Colonic mucosa (tissue), 4 donors: ENCODE measurements around the gene PARP3. TPM values are rescaled to one million over a fixed set of nuclear protein-coding genes. Genes with fewer than 3 reads are reported as not detected.

Experiments used
- DNase-seq: peaks from one replicate; pipeline ENCODE4 v3.0.0-alpha.2; 2020
- H3K27ac ChIP-seq: fragments of 200-600 bp; one replicate; pipeline ENCODE4 v1.8.0; 2021
- H3K27me3 ChIP-seq: fragments of 200-600 bp; one replicate; pipeline ENCODE4 v1.8.0; 2021
- H3K36me3 ChIP-seq: fragments of 200-600 bp; one replicate; pipeline ENCODE4 v1.8.0; 2021
- H3K4me1 ChIP-seq: fragments of 200-600 bp; one replicate; pipeline ENCODE4 v1.8.0; 2021; ENCODE audit warnings: mild to moderate bottlenecking
- H3K4me3 ChIP-seq: fragments of 200-600 bp; one replicate; pipeline ENCODE4 v1.8.0; 2021
- H3K9ac ChIP-seq, 2 donors: one replicate each; pipeline ENCODE4 v1.7.0; 2013; ENCODE audit warnings: control low read depth in 2 of 2, low read depth in 2 of 2, low read length in 2 of 2
- H3K9me3 ChIP-seq: fragments of 200-600 bp; one replicate; pipeline ENCODE4 v1.8.0; 2021
- CTCF ChIP-seq: fragments of 200-600 bp; IDR thresholded peaks from one replicate; pipeline ENCODE4 v1.8.0; 2022; ENCODE audit warnings: antibody characterized with exemption, mild to moderate bottlenecking
- intact Hi-C: fragments of 100-400 bp; cut with DNase I; formaldehyde crosslinking; loops from one replicate; pipeline ENCODE4 v1.14.1; 2022
- total RNA-seq, 2 donors: library from RNA; stranded (reverse); fragmentation: NEBNext Ultra II Directional in 1 of 2; extraction: Animal tissue kit (Norgen Biotek cat#: 25700) in 1 of 2; gene quantifications; one replicate each; pipeline ENCODE4 v1.2.1, GENCODE V29; 2021
- donor health status: healthy.
- donor health status: DM: no; HTN: no; CAD: no.
- donor health status: DM: no; HTN: no; CAD: no.

PARP3 gene
- total RNA-seq, 2 donors from 2014 or later = 17.0 to 18.0 TPM

- peak; percentile 83 for DNase-seq
- intact Hi-C loops = no loop called here
- H3K27me3 ChIP-seq = no peaks in the 10 kb centered on the region
- no peaks in the 10 kb centered on the region for H3K36me3 ChIP-seq
- H3K4me1 ChIP-seq = peaks cover 13% of the 10 kb centered on the region
- no peaks in the 10 kb centered on the region for H3K9me3 ChIP-seq
- H3K9ac ChIP-seq = peak overlapping the region; percentile 95 to 97
- TF ChIP-seq CTCF = peak; percentile 65
- peak overlapping the region; percentile 60 for H3K4me3 ChIP-seq
- H3K27ac ChIP-seq = peak overlapping the region; percentile 99
These were observed 40.2 kb downstream of the PARP3 start for GRCh38 chr3:51982352-51982837.

DNA sequence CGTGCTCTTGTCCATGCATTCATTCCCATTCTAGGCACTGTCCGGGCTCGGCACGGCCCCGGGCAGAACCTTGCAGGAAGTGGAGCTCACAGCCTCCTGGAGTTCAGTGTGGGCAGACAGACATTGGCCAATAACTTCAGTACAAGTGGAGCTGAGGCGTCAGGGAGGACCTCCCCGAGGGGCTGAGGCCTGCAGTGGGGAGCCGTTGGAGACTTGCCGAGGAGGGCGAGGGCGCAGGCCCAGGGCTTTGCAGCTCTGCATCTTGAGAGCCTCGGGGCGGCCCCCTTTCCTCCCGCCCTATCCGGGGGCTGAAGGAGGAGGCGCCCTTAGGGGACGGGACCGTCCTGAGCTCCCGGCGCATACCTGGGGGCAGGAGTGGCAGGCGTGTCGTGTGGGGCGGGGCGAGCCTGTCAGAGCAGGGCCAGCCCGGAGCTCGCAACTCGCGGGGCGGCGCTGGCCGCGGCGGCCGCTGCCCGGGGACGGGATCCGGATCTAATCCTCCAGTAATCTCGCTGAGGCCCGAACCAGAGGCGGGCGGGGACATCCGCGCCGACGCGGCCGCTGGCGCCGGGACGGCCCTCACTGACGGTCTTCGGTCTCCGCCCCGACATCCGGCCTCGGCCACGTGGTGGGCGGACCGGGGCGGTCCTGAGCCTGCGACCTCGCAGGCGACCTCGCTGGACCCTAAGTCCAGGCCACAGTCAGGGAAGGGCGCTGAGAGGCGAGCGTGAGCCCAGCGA is 40.8 kb downstream of the PARP3 start, which contains the start of gene ACY1:
Gene ACY1 (plus strand): TSS at position 698 of the 740 bp plus-strand sequence. CDS start 530 bp downstream, outside the sequence.
- Histone ChIP-seq H3K36me3 (no peaks in the 10 kb centered on the region), H3K4me1 (peaks cover 13% of the 10 kb centered on the region), H3K9me3 (no peaks in the 10 kb centered on the region), H3K4me3 (peak within 1 kb of the TSS; percentile 60), H3K27ac (peak within 1 kb of the TSS; percentile 99), H3K9ac (peak within 1 kb of the TSS; percentile 95 to 97), H3K27me3 (no peaks in the 10 kb centered on the region)
- no peak for TF ChIP-seq CTCF
- intact Hi-C loops = no loop called here
- peak; percentile 93 for DNase-seq

GRCh38 chr3:51983578-51984268 is 41.6 kb downstream of the PARP3 start:
- peak overlapping the region; percentile 99 for H3K27ac ChIP-seq
- H3K9ac ChIP-seq = peak overlapping the region; percentile 95 to 97
- H3K4me1 ChIP-seq = peaks cover 13% of the 10 kb centered on the region
- no peak for TF ChIP-seq CTCF
- H3K36me3 ChIP-seq = no peaks in the 10 kb centered on the region
- peak overlapping the region; percentile 60 for H3K4me3 ChIP-seq
- no peaks in the 10 kb centered on the region for H3K27me3 ChIP-seq
- intact Hi-C loops = no loop called here
- H3K9me3 ChIP-seq = no peaks in the 10 kb centered on the region
- DNase-seq = no peak

- intact Hi-C loops = no loop called here
- Histone ChIP-seq H3K27ac (peak overlapping the region; percentile 99), H3K4me1 (peaks cover 13% of the 10 kb centered on the region), H3K36me3 (no peaks in the 10 kb centered on the region), H3K9me3 (no peaks in the 10 kb centered on the region), H3K9ac (peak overlapping the region; percentile 95 to 97), H3K4me3 (no peak overlapping the region), H3K27me3 (no peaks in the 10 kb centered on the region)
- no peak for TF ChIP-seq CTCF
- no peak for DNase-seq
These were observed 42.1 kb downstream of the PARP3 start for GRCh38 chr3:51984269-51984647.

GRCh38 chr3:51985063-51985462 is 42.9 kb downstream of the PARP3 start:
- no peak for DNase-seq
- Histone ChIP-seq H3K4me3 (no peak overlapping the region), H3K4me1 (peaks cover 13% of the 10 kb centered on the region), H3K9me3 (no peaks in the 10 kb centered on the region), H3K27me3 (no peaks in the 10 kb centered on the region), H3K36me3 (no peaks in the 10 kb centered on the region), H3K9ac (no peak overlapping the region), H3K27ac (no peak overlapping the region)
- no peak for TF ChIP-seq CTCF
- intact Hi-C loops = no loop called here
